Measurements from ENCODE around the gene DDO. TPM values are rescaled to one million over a fixed set of nuclear protein-coding genes. Genes with fewer than 3 reads are reported as not detected.

Gene DDO
- total and polyA plus RNA-seq, 3 donors from 2014 or later = 0.19 to 0.73 (median 0.24) TPM

DNA sequence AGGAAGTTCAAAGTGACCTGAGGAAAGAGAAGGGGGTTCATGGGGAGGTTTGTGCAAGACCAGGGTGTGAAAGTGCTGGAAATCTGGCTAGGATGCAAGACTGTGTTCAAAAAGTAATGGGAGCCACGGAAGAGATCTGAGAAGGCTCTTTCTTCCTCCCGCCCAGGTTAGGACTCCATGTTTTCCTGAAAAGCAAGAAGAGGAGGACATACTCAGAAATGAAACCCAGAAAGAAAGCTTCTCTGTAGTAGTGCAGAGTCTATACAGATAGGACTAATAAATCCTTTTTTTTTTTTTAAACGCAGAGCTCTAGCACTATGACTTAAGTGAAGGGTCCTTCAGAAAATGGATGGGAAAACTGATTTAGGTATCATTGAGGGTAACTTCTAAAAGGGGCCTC, 3.2 kb upstream of the DDO start:
- intact Hi-C loops (cut with DNase I; ENCODE audit: low total_unique reads) = no loop called here
- Histone ChIP-seq H3K4me1 (no peaks in the 10 kb centered on the region), H3K27ac (no peak overlapping the region), H3K9me3 (no peaks in the 10 kb centered on the region), H3K27me3 (no peaks in the 10 kb centered on the region), H3K36me3 (ENCODE audit: low read depth, missing control alignments) (no peaks in the 10 kb centered on the region), H3K4me3 (no peak overlapping the region)
- WGBS, 2 donors = 80 to 85% methylated on average over 3 of the region's 3 CpGs
- no peak for DNase-seq
- TF ChIP-seq, protein P1, sequence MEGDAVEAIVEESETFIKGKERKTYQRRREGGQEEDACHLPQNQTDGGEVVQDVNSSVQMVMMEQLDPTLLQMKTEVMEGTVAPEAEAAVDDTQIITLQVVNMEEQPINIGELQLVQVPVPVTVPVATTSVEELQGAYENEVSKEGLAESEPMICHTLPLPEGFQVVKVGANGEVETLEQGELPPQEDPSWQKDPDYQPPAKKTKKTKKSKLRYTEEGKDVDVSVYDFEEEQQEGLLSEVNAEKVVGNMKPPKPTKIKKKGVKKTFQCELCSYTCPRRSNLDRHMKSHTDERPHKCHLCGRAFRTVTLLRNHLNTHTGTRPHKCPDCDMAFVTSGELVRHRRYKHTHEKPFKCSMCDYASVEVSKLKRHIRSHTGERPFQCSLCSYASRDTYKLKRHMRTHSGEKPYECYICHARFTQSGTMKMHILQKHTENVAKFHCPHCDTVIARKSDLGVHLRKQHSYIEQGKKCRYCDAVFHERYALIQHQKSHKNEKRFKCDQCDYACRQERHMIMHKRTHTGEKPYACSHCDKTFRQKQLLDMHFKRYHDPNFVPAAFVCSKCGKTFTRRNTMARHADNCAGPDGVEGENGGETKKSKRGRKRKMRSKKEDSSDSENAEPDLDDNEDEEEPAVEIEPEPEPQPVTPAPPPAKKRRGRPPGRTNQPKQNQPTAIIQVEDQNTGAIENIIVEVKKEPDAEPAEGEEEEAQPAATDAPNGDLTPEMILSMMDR (IDR thresholded peaks at IDR 0.05) = no peak
- TF ChIP-seq POLR2A (IDR thresholded peaks at IDR 0.05) = no peak

DNA sequence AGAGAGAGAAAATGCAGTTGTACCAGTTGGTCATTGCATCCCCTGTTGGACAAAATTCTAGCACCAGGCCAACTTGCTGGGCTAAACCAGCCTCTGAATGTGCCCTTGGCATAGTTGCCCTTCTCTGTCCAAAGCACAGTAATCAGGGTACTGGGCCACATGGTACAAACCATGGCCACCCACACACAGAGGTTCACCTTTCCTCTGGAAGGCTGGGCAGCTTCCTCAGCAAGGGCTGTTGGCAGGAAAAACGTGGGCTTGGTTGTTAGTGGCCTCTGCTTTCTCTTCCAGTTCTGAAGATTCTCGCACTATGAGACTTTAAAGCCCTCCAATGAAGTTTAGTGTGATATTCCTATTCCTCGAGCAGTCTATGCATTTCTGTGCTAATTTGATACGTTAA, 706 bp downstream of the DDO start:
- H3K9me3 ChIP-seq = no peaks in the 10 kb centered on the region
- no peak overlapping the region for H3K27ac ChIP-seq
- 63 to 78% methylated on average over 4 of the region's 4 CpGs for WGBS, 2 donors
- TF ChIP-seq, protein P1 (IDR thresholded peaks at IDR 0.05) = no peak
- no peak for TF ChIP-seq POLR2A (IDR thresholded peaks at IDR 0.05)
- no peaks in the 10 kb centered on the region for H3K4me1 ChIP-seq
- H3K27me3 ChIP-seq = no peaks in the 10 kb centered on the region
- H3K4me3 ChIP-seq = no peak overlapping the region
- intact Hi-C loops (cut with DNase I; ENCODE audit: low total_unique reads) = no loop called here
- no peak for DNase-seq
- no peaks in the 10 kb centered on the region for H3K36me3 ChIP-seq (ENCODE audit: low read depth, missing control alignments)

DNA sequence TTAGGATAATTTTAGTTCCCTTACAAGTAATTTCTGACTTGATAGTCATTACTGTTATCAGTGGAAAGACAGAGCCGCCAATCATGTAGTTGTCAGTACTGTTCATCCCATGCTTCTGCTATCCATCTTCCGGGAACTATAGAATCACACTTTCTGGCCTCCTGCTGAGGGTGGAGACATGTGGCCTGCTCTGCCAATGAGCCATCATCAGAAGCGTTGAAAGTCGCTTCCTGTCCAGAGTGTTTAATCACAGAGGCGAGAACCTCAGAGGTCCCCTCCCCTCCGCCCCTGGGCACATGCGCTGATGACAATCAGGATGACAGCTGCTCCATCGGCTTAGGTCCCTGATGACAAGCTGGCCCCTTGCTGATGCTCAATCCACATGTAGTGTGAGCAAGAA, 3.0 kb downstream of the DDO start:
- no peaks in the 10 kb centered on the region for H3K9me3 ChIP-seq
- WGBS, 2 donors = 87 to 89% methylated on average over 7 to 8 of the region's 8 CpGs
- no peaks in the 10 kb centered on the region for H3K4me1 ChIP-seq
- H3K27me3 ChIP-seq = no peaks in the 10 kb centered on the region
- no peak for DNase-seq
- no peak overlapping the region for H3K27ac ChIP-seq
- intact Hi-C loops (cut with DNase I; ENCODE audit: low total_unique reads) = no loop called here
- no peaks in the 10 kb centered on the region for H3K36me3 ChIP-seq (ENCODE audit: low read depth, missing control alignments)
- H3K4me3 ChIP-seq = no peak overlapping the region
- TF ChIP-seq POLR2A (IDR thresholded peaks at IDR 0.05) = no peak
- TF ChIP-seq, protein P1 (IDR thresholded peaks at IDR 0.05) = no peak

DNA sequence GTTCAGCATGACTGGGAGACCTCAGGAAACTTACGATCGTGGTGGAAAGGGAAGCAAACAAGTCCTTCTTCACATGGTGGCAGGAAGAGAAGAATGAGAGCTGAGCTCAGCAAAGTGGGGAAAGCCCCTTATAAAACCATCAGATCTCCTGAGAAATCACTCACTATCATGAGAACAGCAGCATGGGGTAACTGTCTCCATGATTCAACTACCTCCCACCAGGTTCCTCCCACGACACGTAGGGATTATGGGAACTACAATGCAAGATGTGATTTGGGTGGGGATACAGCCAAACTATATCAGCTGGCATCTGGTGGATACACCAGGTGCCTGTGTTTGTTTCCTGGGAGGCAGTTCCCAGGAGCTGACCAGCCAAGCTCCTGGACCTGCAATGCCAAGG, 4.9 kb downstream of the DDO start:
- H3K27me3 ChIP-seq = no peaks in the 10 kb centered on the region
- DNase-seq = no peak
- intact Hi-C loops (cut with DNase I; ENCODE audit: low total_unique reads) = no loop called here
- TF ChIP-seq, protein P1 (IDR thresholded peaks at IDR 0.05) = no peak
- no peak for TF ChIP-seq POLR2A (IDR thresholded peaks at IDR 0.05)
- H3K9me3 ChIP-seq = no peaks in the 10 kb centered on the region
- 70 to 79% methylated on average over 4 of the region's 4 CpGs for WGBS, 2 donors
- H3K36me3 ChIP-seq (ENCODE audit: low read depth, missing control alignments) = no peaks in the 10 kb centered on the region
- no peak overlapping the region for H3K4me3 ChIP-seq
- no peak overlapping the region for H3K27ac ChIP-seq
- H3K4me1 ChIP-seq = no peaks in the 10 kb centered on the region

DNA sequence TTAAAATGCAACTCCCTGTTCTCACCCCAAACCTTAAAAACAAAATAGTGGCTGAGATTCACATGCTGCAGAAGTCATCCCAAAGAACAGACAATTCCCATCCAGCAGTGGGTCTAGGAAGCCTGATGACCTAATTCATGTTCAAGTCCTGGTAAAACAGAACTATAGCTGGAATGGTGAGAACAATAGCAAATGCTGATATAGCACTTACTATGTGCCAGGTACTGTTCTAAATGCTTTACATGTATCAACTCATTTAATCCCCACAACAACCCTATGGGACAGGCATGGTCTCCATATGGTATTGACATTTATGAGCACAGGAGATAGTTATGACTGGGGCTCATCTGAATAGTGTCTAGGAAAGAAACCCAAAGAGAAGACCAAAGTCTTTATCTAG, 5.6 kb downstream of the DDO start:
- intact Hi-C loops (cut with DNase I; ENCODE audit: low total_unique reads) = no loop called here
- TF ChIP-seq, protein P1 (IDR thresholded peaks at IDR 0.05) = no peak
- TF ChIP-seq POLR2A (IDR thresholded peaks at IDR 0.05) = no peak

More for the DNA sequence above, 5.6 kb downstream of the DDO start:
- no peaks in the 10 kb centered on the region for H3K9me3 ChIP-seq
- H3K27ac ChIP-seq = no peak overlapping the region
- H3K36me3 ChIP-seq (ENCODE audit: low read depth, missing control alignments) = no peaks in the 10 kb centered on the region
- DNase-seq = no peak
- no peaks in the 10 kb centered on the region for H3K27me3 ChIP-seq
- no peaks in the 10 kb centered on the region for H3K4me1 ChIP-seq
- H3K4me3 ChIP-seq = no peak overlapping the region
